Measurements from ENCODE around the gene PIGV. TPM values are rescaled to one million over a fixed set of nuclear protein-coding genes. Genes with fewer than 3 reads are reported as not detected.
A peak's percentile ranks its signal among the peaks of the same experiment; 100 is the strongest.

PIGV gene
- total RNA-seq, 4 donors from 2014 or later = 13.7 to 30.0 (median 15.5) TPM

GRCh38 chr1:26780344-26780957 lies 7.3 kb upstream of the PIGV start:
- no peak overlapping the region for H3K4me3 ChIP-seq
- no peak overlapping the region for H3K27ac ChIP-seq
- peaks cover 0 to 61% of the 10 kb centered on the region in 2 donors for H3K36me3 ChIP-seq
- TF ChIP-seq POLR2AphosphoS5 (IDR thresholded peaks at IDR 0.05) = no peak
- no peak for TF ChIP-seq POLR2A (IDR thresholded peaks at IDR 0.05)
- TF ChIP-seq EP300 (IDR thresholded peaks at IDR 0.05) = no peak
- TF ChIP-seq CTCF (IDR thresholded peaks at IDR 0.05) = no peak
- no peak for ATAC-seq
- H3K9me3 ChIP-seq = no peaks in the 10 kb centered on the region
- H3K27me3 ChIP-seq = no peaks in the 10 kb centered on the region
- WGBS, 2 donors (ENCODE audit: low coverage in 1 of 2) = 67 to 83% methylated on average over 3 to 9 of the region's 21 CpGs
- peaks cover 7 to 42% (median 18%) of the 10 kb centered on the region in 3 donors for H3K4me1 ChIP-seq

GRCh38 chr1:26781206-26781825 lies 6.4 kb upstream of the PIGV start:
- H3K27me3 ChIP-seq = no peaks in the 10 kb centered on the region
- H3K4me3 ChIP-seq = no peak overlapping the region
- peaks cover 0 to 53% of the 10 kb centered on the region in 2 donors for H3K36me3 ChIP-seq
- WGBS, 2 donors (ENCODE audit: low coverage in 1 of 2) = 50 to 73% methylated on average over 10 to 11 of the region's 11 CpGs
- H3K4me1 ChIP-seq = peaks cover 10 to 45% (median 25%) of the 10 kb centered on the region in 3 donors
- TF ChIP-seq POLR2A (IDR thresholded peaks at IDR 0.05) (no peak), CTCF (IDR thresholded peaks at IDR 0.05) (no peak), EP300 (IDR thresholded peaks at IDR 0.05) (no peak), POLR2AphosphoS5 (IDR thresholded peaks at IDR 0.05) (no peak)
- no peaks in the 10 kb centered on the region for H3K9me3 ChIP-seq
- no peak overlapping the region for H3K27ac ChIP-seq
- no peak for ATAC-seq

- ATAC-seq = no peak
- Histone ChIP-seq H3K9me3 (no peaks in the 10 kb centered on the region), H3K36me3 (peaks cover 0 to 39% of the 10 kb centered on the region in 2 donors), H3K4me1 (peaks cover 10 to 54% (median 32%) of the 10 kb centered on the region in 3 donors), H3K27ac (peak overlapping the region in 3 of 4 donors; percentile 32 to 99 (median 46)), H3K27me3 (no peaks in the 10 kb centered on the region), H3K4me3 (no peak overlapping the region)
- whole genome bisulfite sequencing, 2 donors (ENCODE audit: low coverage in 1 of 2) = 32 to 57% methylated on average over 3 of the region's 3 CpGs
- no peak for TF ChIP-seq POLR2AphosphoS5 (IDR thresholded peaks at IDR 0.05)
- no peak for TF ChIP-seq EP300 (IDR thresholded peaks at IDR 0.05)
- TF ChIP-seq POLR2A (IDR thresholded peaks at IDR 0.05) = no peak
- TF ChIP-seq CTCF (IDR thresholded peaks at IDR 0.05) = no peak
These were observed 5.1 kb upstream of the PIGV start for GRCh38 chr1:26782521-26783212.

- Histone ChIP-seq H3K9me3 (no peaks in the 10 kb centered on the region), H3K4me3 (no peak overlapping the region), H3K27me3 (no peaks in the 10 kb centered on the region), H3K4me1 (peaks cover 10 to 58% (median 32%) of the 10 kb centered on the region in 3 donors), H3K27ac (peak overlapping the region; percentile 60 to 99 (median 88)), H3K36me3 (peaks cover 0 to 30% of the 10 kb centered on the region in 2 donors)
- whole genome bisulfite sequencing, 2 donors (ENCODE audit: low coverage in 1 of 2) = 61 to 81% methylated on average over 4 to 5 of the region's 5 CpGs
- no peak for TF ChIP-seq POLR2AphosphoS5 (IDR thresholded peaks at IDR 0.05)
- TF ChIP-seq CTCF (IDR thresholded peaks at IDR 0.05) = no peak
- TF ChIP-seq POLR2A (IDR thresholded peaks at IDR 0.05) = no peak
- TF ChIP-seq EP300 (IDR thresholded peaks at IDR 0.05) = no peak
- ATAC-seq = no peak
These were observed 4.1 kb upstream of the PIGV start for GRCh38 chr1:26783646-26784022.
